SK-N-SH (cell line): ENCODE measurements around the gene FAM107B. TPM values are rescaled to one million over a fixed set of nuclear protein-coding genes. Genes with fewer than 3 reads are reported as not detected.

Experiments
- CTCF ChIA-PET: fragments of 300-600, 350-600 bp; formaldehyde crosslinking; extraction: SDS; loops from one replicate; lab custom pipeline; 2021; lab: Yijun Ruan, JAX
- POLR2A ChIA-PET: fragments of 350-600 bp; sonication (Branson Sonifier 250); formaldehyde crosslinking; extraction: SDS; loops from one replicate; lab custom pipeline; 2020; ENCODE audit warnings: antibody characterized with exemption, inconsistent platforms; lab: Yijun Ruan, JAX
- DNase-seq: peaks from one replicate; pipeline ENCODE4 v3.0.0; 2012
- H2AFZ ChIP-seq: fragments of 200-600 bp; sonication (generic); 2 replicates; pipeline ENCODE4 v1.8.1; 2016; ENCODE audit warnings: antibody characterized with exemption, mild to moderate bottlenecking, low read depth
- H3F3A ChIP-seq: fragments of 200-600 bp; sonication (generic); replicated peaks from 2 replicates; pipeline ENCODE3; 2016; ENCODE audit warnings: antibody characterized with exemption, mild to moderate bottlenecking; ENCODE audit not compliant: insufficient read depth
- H3K27ac ChIP-seq, 2 experiments: fragments of 200-500 bp in 1 of 2; fragments of 200-600 bp in 1 of 2; sonication (Bioruptor generic) in 1 of 2; sonication (generic), shearing (Covaris generic) in 1 of 2; 2 replicates each; pipeline versions ENCODE4 v1.5.1 to v1.6.1; 2014 to 2016; ENCODE audit warnings: low read depth in 2 of 2, inconsistent platforms in 1 of 2, low read length in 1 of 2, mild to moderate bottlenecking in 1 of 2, mixed read lengths in 1 of 2
- H3K27me3 ChIP-seq: fragments of 200-600 bp; sonication (generic), shearing (Covaris generic); 2 replicates; pipeline ENCODE4 v1.6.1; 2016; ENCODE audit warnings: mixed run types; ENCODE audit not compliant: insufficient read depth
- H3K36me3 ChIP-seq, 2 experiments: fragments of 200-500 bp in 1 of 2; fragments of 200-600 bp in 1 of 2; sonication (Bioruptor generic) in 1 of 2; sonication (generic) in 1 of 2; replicated peaks in 1 of 2; 2 replicates each; pipeline versions ENCODE3 to v1.5.1; 2014 to 2016; ENCODE audit warnings: low read length in 1 of 2, mild to moderate bottlenecking in 1 of 2; ENCODE audit not compliant: insufficient read depth in 2 of 2, control insufficient read depth in 1 of 2
- H3K4me1 ChIP-seq, 2 experiments: fragments of 200-500 bp in 1 of 2; fragments of 200-600 bp in 1 of 2; sonication (Bioruptor generic) in 1 of 2; sonication (generic), shearing (Covaris generic) in 1 of 2; 2 replicates each; pipeline versions ENCODE4 v1.5.1 to v1.6.1; 2014 to 2016; ENCODE audit warnings: low read depth in 1 of 2, low read length in 1 of 2, mixed run types in 1 of 2; ENCODE audit not compliant: insufficient read depth in 2 of 2, control insufficient read depth in 1 of 2
- H3K4me2 ChIP-seq: fragments of 200-600 bp; sonication (generic), shearing (Covaris generic); 2 replicates; pipeline ENCODE4 v1.6.1; 2017; ENCODE audit warnings: mixed run types
- H3K4me3 ChIP-seq, 2 experiments: fragments of 200-500 bp in 1 of 2; fragments of 200-600 bp in 1 of 2; sonication (Bioruptor generic) in 1 of 2; sonication (generic), shearing (Covaris generic) in 1 of 2; 2 replicates each; pipeline versions ENCODE4 v1.5.1 to v1.8.1; 2014 to 2016; ENCODE audit warnings: low read depth in 2 of 2, inconsistent platforms in 1 of 2, low read length in 1 of 2, mild to moderate bottlenecking in 1 of 2, mixed read lengths in 1 of 2, moderate library complexity in 1 of 2
- H3K79me2 ChIP-seq: fragments of 200-600 bp; sonication (generic); 2 replicates; pipeline ENCODE4 v1.8.1; 2017; ENCODE audit warnings: mild to moderate bottlenecking; ENCODE audit not compliant: insufficient read depth
- H3K9ac ChIP-seq: fragments of 200-600 bp; sonication (generic); 2 replicates; pipeline ENCODE4 v1.6.1; 2017; ENCODE audit warnings: mixed run types
- H3K9me2 ChIP-seq: fragments of 200-600 bp; sonication (generic); 2 replicates; pipeline ENCODE4 v1.6.1; 2017; ENCODE audit warnings: mixed run types
- H3K9me3 ChIP-seq: fragments of 200-600 bp; sonication (generic); 2 replicates; pipeline ENCODE4 v1.6.1; 2017; ENCODE audit warnings: mixed run types, mild to moderate bottlenecking, moderate library complexity
- H4K20me1 ChIP-seq: fragments of 200-600 bp; sonication (generic); 2 replicates; pipeline ENCODE4 v1.6.1; 2017; ENCODE audit warnings: mild to moderate bottlenecking, mixed run types; ENCODE audit not compliant: insufficient read depth
- EP300 ChIP-seq, 2 experiments: IDR thresholded peaks; 2 replicates each; pipeline versions ENCODE4 v1.4.0 to v1.6.1; 2012; ENCODE audit warnings: borderline replicate concordance in 1 of 2, low read depth in 1 of 2, low read length in 1 of 2
- EZH2phosphoT487 ChIP-seq: fragments of 200-600 bp; sonication (generic); IDR thresholded peaks from 2 replicates; pipeline ENCODE4 v1.6.1; 2017; ENCODE audit warnings: low read depth, mixed run types, mild to moderate bottlenecking, antibody characterized with exemption, moderate library complexity, borderline replicate concordance
- FOXJ3 ChIP-seq: sonication (generic); formaldehyde crosslinking; IDR thresholded peaks from 2 replicates; pipeline ENCODE4 v1.5.1; 2020; ENCODE audit warnings: mild to moderate bottlenecking, missing genetic modification reagents
- FOXM1 ChIP-seq: IDR thresholded peaks from 2 replicates; pipeline ENCODE4 v1.4.0; 2012; ENCODE audit warnings: low read depth, mild to moderate bottlenecking
- GATA2 ChIP-seq: sonication (generic); formaldehyde crosslinking; IDR thresholded peaks from 2 replicates; pipeline ENCODE4 v1.5.0; 2020; ENCODE audit warnings: mild to moderate bottlenecking, missing genetic modification reagents
- POLR2AphosphoS5 ChIP-seq: IDR thresholded peaks from 2 replicates; pipeline ENCODE4 v1.6.1; 2012; ENCODE audit warnings: low read depth, low read length
- RFX5 ChIP-seq: IDR thresholded peaks from 2 replicates; pipeline ENCODE4 v1.6.1; 2012; ENCODE audit warnings: mild to moderate bottlenecking, improper control_type of control experiment, low read length
- SIN3A ChIP-seq: IDR thresholded peaks from 2 replicates; pipeline ENCODE4 v1.6.1; 2012; ENCODE audit warnings: low read depth, mild to moderate bottlenecking, low read length, moderate library complexity, borderline replicate concordance
- TAF1 ChIP-seq: IDR thresholded peaks from 2 replicates; pipeline ENCODE4 v1.6.1; 2012; ENCODE audit warnings: low read depth, mild to moderate bottlenecking, low read length, moderate library complexity, borderline replicate concordance
- TCF12 ChIP-seq: IDR thresholded peaks from 2 replicates; pipeline ENCODE4 v1.4.0; 2012
- YY1 ChIP-seq: IDR thresholded peaks from 2 replicates; pipeline ENCODE4 v1.4.0; 2012; ENCODE audit warnings: low read depth, mild to moderate bottlenecking
- WGBS: methylation state at CpG from one replicate; pipeline ENCODE4 v1.1.6; 2017; ENCODE audit warnings: low lambda C conversion rate; 5-methylcytosine and 5-hydroxymethylcytosine counted together
- polyA plus RNA-seq, 3 experiments: library from polyadenylated mRNA; depleted of rRNA; stranded (reverse); fragments of >200 nt; gene quantifications; 2 replicates each; pipeline ENCODE4 v1.2.3, GENCODE V29; 2012
- TF ChIP-seq, protein P1 (sequence below): IDR thresholded peaks from 2 replicates; pipeline ENCODE4 v1.4.0; 2012; ENCODE audit warnings: low read depth, borderline replicate concordance
- TF ChIP-seq, protein P2 (sequence below): IDR thresholded peaks from 2 replicates; pipeline ENCODE4 v1.4.0; 2012; ENCODE audit warnings: low read depth, borderline replicate concordance
- TF ChIP-seq, protein P3 (sequence below): fragments of 150-350 bp; IDR thresholded peaks from 2 replicates; pipeline ENCODE4 v1.6.1; 2016; ENCODE audit warnings: mild to moderate bottlenecking, low read depth, low read length

Gene FAM107B
- polyA plus RNA-seq, 1 of the 3 experiments (the other 2 are of a cell fraction): 1.0 TPM

DNA sequence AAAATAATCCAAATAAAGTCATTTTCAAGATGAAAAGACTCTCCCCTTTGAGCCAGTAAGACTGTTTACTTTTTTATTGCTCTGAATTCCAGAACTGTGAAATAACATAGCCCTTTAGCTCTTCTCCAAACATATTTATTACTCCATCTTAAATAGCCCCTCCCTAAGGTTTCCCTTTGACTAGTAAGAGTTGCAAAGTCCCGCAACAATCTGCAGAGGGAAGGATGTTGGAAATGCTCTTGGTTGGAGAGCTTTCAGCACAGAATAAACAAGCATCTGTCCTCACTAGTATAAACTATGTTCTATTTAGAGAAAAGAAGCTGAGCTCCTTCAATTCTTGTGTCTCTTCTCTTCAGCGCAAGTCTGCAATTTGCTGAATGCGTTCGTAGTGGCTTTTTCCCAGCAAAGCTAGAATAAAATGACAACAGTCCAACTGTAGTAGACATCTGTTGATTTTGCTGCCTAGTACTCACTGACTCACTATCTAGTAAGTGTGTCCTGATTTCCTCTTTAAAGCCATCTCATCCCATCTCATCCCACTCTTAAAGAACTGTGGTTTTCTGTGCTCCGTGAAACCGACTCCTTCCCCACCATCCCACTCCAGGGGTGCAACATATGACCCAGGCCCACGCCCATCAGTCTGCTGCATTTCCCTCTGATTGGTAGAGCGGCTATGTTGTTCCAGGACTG is 104.0 kb downstream of the FAM107B start (continued):
- TF ChIP-seq, protein P1, sequence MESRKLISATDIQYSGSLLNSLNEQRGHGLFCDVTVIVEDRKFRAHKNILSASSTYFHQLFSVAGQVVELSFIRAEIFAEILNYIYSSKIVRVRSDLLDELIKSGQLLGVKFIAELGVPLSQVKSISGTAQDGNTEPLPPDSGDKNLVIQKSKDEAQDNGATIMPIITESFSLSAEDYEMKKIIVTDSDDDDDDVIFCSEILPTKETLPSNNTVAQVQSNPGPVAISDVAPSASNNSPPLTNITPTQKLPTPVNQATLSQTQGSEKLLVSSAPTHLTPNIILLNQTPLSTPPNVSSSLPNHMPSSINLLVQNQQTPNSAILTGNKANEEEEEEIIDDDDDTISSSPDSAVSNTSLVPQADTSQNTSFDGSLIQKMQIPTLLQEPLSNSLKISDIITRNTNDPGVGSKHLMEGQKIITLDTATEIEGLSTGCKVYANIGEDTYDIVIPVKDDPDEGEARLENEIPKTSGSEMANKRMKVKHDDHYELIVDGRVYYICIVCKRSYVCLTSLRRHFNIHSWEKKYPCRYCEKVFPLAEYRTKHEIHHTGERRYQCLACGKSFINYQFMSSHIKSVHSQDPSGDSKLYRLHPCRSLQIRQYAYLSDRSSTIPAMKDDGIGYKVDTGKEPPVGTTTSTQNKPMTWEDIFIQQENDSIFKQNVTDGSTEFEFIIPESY: no peak
- TF ChIP-seq POLR2AphosphoS5 (no peak), RFX5 (no peak)
- TF ChIP-seq, protein P2, sequence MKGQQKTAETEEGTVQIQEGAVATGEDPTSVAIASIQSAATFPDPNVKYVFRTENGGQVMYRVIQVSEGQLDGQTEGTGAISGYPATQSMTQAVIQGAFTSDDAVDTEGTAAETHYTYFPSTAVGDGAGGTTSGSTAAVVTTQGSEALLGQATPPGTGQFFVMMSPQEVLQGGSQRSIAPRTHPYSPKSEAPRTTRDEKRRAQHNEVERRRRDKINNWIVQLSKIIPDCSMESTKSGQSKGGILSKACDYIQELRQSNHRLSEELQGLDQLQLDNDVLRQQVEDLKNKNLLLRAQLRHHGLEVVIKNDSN: no peak
- TF ChIP-seq, protein P3, sequence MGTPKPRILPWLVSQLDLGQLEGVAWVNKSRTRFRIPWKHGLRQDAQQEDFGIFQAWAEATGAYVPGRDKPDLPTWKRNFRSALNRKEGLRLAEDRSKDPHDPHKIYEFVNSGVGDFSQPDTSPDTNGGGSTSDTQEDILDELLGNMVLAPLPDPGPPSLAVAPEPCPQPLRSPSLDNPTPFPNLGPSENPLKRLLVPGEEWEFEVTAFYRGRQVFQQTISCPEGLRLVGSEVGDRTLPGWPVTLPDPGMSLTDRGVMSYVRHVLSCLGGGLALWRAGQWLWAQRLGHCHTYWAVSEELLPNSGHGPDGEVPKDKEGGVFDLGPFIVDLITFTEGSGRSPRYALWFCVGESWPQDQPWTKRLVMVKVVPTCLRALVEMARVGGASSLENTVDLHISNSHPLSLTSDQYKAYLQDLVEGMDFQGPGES: no peak

DNA sequence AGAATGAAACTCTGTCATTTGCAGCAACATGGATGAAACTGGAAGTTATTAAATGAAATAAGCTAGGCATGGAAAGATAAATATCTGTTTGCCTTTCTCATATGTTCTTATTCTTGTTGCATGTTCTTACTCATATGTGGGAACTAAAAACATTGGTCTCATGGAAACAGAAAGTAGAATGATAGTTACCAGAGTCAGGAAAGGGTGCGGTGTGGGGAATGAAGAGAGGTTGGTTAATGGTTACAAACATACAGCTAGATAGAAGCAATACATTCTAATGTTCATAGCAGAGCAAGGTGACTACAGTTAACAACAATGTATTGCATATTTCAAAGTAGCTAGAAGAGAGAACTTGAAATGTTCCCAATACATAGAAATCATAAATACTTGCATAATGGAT is 105.1 kb downstream of the FAM107B start:
- H3K4me3 ChIP-seq: no peak overlapping the region
- 61% methylated on average over 1 of the region's 1 CpG for WGBS
- H3K9ac ChIP-seq: no peak overlapping the region
- H4K20me1 ChIP-seq: no peaks in the 10 kb centered on the region
- H3K27ac ChIP-seq: no peak overlapping the region
- H3K79me2 ChIP-seq: no peaks in the 10 kb centered on the region
- no peaks in the 10 kb centered on the region for H3K9me2 ChIP-seq
- CTCF ChIA-PET: interaction anchor here (1.4 kb wide), 1 partner anchor 153 kb away, joined by 5 read pairs; no protein-coding TSS in a partner anchor
- TF ChIP-seq YY1 (no peak), SIN3A (no peak), FOXM1 (no peak), EP300 (IDR thresholded peaks at IDR 0.05; ENCODE audit: borderline replicate concordance in 1 of 2, low read depth in 1 of 2, low read length in 1 of 2) (no peak), TAF1 (no peak), POLR2AphosphoS5 (no peak), GATA2 (CRISPR knock-in tag) (no peak), EZH2phosphoT487 (no peak), FOXJ3 (CRISPR knock-in tag) (no peak), TCF12 (no peak)
- TF ChIP-seq, protein P3: no peak
- TF ChIP-seq, protein P1: no peak
- H3K36me3 ChIP-seq: no peaks in the 10 kb centered on the region
- no peaks in the 10 kb centered on the region for H3K27me3 ChIP-seq
- DNase-seq: no peak
- POLR2A ChIA-PET: no interaction called here
- no peaks in the 10 kb centered on the region for H3K9me3 ChIP-seq
- H3K4me1 ChIP-seq: peaks cover 0 to 16% of the 10 kb centered on the region in 2 experiments; a peak in 2 of 4 replicates
- H2AFZ ChIP-seq: no peak overlapping the region
- no peaks in the 10 kb centered on the region for H3F3A ChIP-seq
- H3K4me2 ChIP-seq: no peak overlapping the region
